SK-N-SH (cell line): ENCODE results near the gene SLC35F1. TPM values are rescaled to one million over a fixed set of nuclear protein-coding genes. Genes with fewer than 3 reads are reported as not detected.

Experiments
- CTCF ChIA-PET: fragments of 300-600, 350-600 bp; formaldehyde crosslinking; extraction: SDS; loops from one replicate; lab custom pipeline; 2021; lab: Yijun Ruan, JAX
- POLR2A ChIA-PET: fragments of 350-600 bp; sonication (Branson Sonifier 250); formaldehyde crosslinking; extraction: SDS; loops from one replicate; lab custom pipeline; 2020; ENCODE audit warnings: antibody characterized with exemption, inconsistent platforms; lab: Yijun Ruan, JAX
- DNase-seq: peaks from one replicate; pipeline ENCODE4 v3.0.0; 2012
- H2AFZ ChIP-seq: fragments of 200-600 bp; sonication (generic); 2 replicates; pipeline ENCODE4 v1.8.1; 2016; ENCODE audit warnings: antibody characterized with exemption, mild to moderate bottlenecking, low read depth
- H3F3A ChIP-seq: fragments of 200-600 bp; sonication (generic); replicated peaks from 2 replicates; pipeline ENCODE3; 2016; ENCODE audit warnings: antibody characterized with exemption, mild to moderate bottlenecking; ENCODE audit not compliant: insufficient read depth
- H3K27ac ChIP-seq, 2 experiments: fragments of 200-500 bp in 1 of 2; fragments of 200-600 bp in 1 of 2; sonication (Bioruptor generic) in 1 of 2; sonication (generic), shearing (Covaris generic) in 1 of 2; 2 replicates each; pipeline versions ENCODE4 v1.5.1 to v1.6.1; 2014 to 2016; ENCODE audit warnings: low read depth in 2 of 2, inconsistent platforms in 1 of 2, low read length in 1 of 2, mild to moderate bottlenecking in 1 of 2, mixed read lengths in 1 of 2
- H3K27me3 ChIP-seq: fragments of 200-600 bp; sonication (generic), shearing (Covaris generic); 2 replicates; pipeline ENCODE4 v1.6.1; 2016; ENCODE audit warnings: mixed run types; ENCODE audit not compliant: insufficient read depth
- H3K36me3 ChIP-seq, 2 experiments: fragments of 200-500 bp in 1 of 2; fragments of 200-600 bp in 1 of 2; sonication (Bioruptor generic) in 1 of 2; sonication (generic) in 1 of 2; replicated peaks in 1 of 2; 2 replicates each; pipeline versions ENCODE3 to v1.5.1; 2014 to 2016; ENCODE audit warnings: low read length in 1 of 2, mild to moderate bottlenecking in 1 of 2; ENCODE audit not compliant: insufficient read depth in 2 of 2, control insufficient read depth in 1 of 2
- H3K4me1 ChIP-seq, 2 experiments: fragments of 200-500 bp in 1 of 2; fragments of 200-600 bp in 1 of 2; sonication (Bioruptor generic) in 1 of 2; sonication (generic), shearing (Covaris generic) in 1 of 2; 2 replicates each; pipeline versions ENCODE4 v1.5.1 to v1.6.1; 2014 to 2016; ENCODE audit warnings: low read depth in 1 of 2, low read length in 1 of 2, mixed run types in 1 of 2; ENCODE audit not compliant: insufficient read depth in 2 of 2, control insufficient read depth in 1 of 2
- H3K4me2 ChIP-seq: fragments of 200-600 bp; sonication (generic), shearing (Covaris generic); 2 replicates; pipeline ENCODE4 v1.6.1; 2017; ENCODE audit warnings: mixed run types
- H3K4me3 ChIP-seq, 2 experiments: fragments of 200-500 bp in 1 of 2; fragments of 200-600 bp in 1 of 2; sonication (Bioruptor generic) in 1 of 2; sonication (generic), shearing (Covaris generic) in 1 of 2; 2 replicates each; pipeline versions ENCODE4 v1.5.1 to v1.8.1; 2014 to 2016; ENCODE audit warnings: low read depth in 2 of 2, inconsistent platforms in 1 of 2, low read length in 1 of 2, mild to moderate bottlenecking in 1 of 2, mixed read lengths in 1 of 2, moderate library complexity in 1 of 2
- H3K79me2 ChIP-seq: fragments of 200-600 bp; sonication (generic); 2 replicates; pipeline ENCODE4 v1.8.1; 2017; ENCODE audit warnings: mild to moderate bottlenecking; ENCODE audit not compliant: insufficient read depth
- H3K9ac ChIP-seq: fragments of 200-600 bp; sonication (generic); 2 replicates; pipeline ENCODE4 v1.6.1; 2017; ENCODE audit warnings: mixed run types
- H3K9me2 ChIP-seq: fragments of 200-600 bp; sonication (generic); 2 replicates; pipeline ENCODE4 v1.6.1; 2017; ENCODE audit warnings: mixed run types
- H3K9me3 ChIP-seq: fragments of 200-600 bp; sonication (generic); 2 replicates; pipeline ENCODE4 v1.6.1; 2017; ENCODE audit warnings: mixed run types, mild to moderate bottlenecking, moderate library complexity
- H4K20me1 ChIP-seq: fragments of 200-600 bp; sonication (generic); 2 replicates; pipeline ENCODE4 v1.6.1; 2017; ENCODE audit warnings: mild to moderate bottlenecking, mixed run types; ENCODE audit not compliant: insufficient read depth
- CHD2 ChIP-seq: fragments of 150-350 bp; IDR thresholded peaks from 2 replicates; pipeline ENCODE4 v1.6.1; 2018; ENCODE audit warnings: low read length; ENCODE audit not compliant: partially characterized antibody
- ELF1 ChIP-seq: IDR thresholded peaks from 2 replicates; pipeline ENCODE4 v1.4.0; 2012
- EP300 ChIP-seq, 2 experiments: IDR thresholded peaks; 2 replicates each; pipeline versions ENCODE4 v1.4.0 to v1.6.1; 2012; ENCODE audit warnings: borderline replicate concordance in 1 of 2, low read depth in 1 of 2, low read length in 1 of 2
- EZH2phosphoT487 ChIP-seq: fragments of 200-600 bp; sonication (generic); IDR thresholded peaks from 2 replicates; pipeline ENCODE4 v1.6.1; 2017; ENCODE audit warnings: low read depth, mixed run types, mild to moderate bottlenecking, antibody characterized with exemption, moderate library complexity, borderline replicate concordance
- FOSL2 ChIP-seq: IDR thresholded peaks from 2 replicates; pipeline ENCODE4 v1.4.0; 2012; ENCODE audit warnings: low read depth, mild to moderate bottlenecking, moderate library complexity, borderline replicate concordance
- FOXM1 ChIP-seq: IDR thresholded peaks from 2 replicates; pipeline ENCODE4 v1.4.0; 2012; ENCODE audit warnings: low read depth, mild to moderate bottlenecking
- GABPA ChIP-seq: IDR thresholded peaks from 2 replicates; pipeline ENCODE4 v1.4.0; 2012; ENCODE audit warnings: low read depth, mild to moderate bottlenecking
- MXI1 ChIP-seq: IDR thresholded peaks from 2 replicates; pipeline ENCODE4 v1.6.1; 2012; ENCODE audit warnings: mild to moderate bottlenecking, low read depth, low read length, improper control_type of control experiment
- NFIC ChIP-seq: IDR thresholded peaks from 2 replicates; pipeline ENCODE4 v1.4.0; 2012; ENCODE audit warnings: borderline replicate concordance
- NRF1 ChIP-seq: IDR thresholded peaks from 2 replicates; pipeline ENCODE4 v1.6.1; 2012; ENCODE audit warnings: low read depth, mild to moderate bottlenecking, low read length
- SIN3A ChIP-seq: IDR thresholded peaks from 2 replicates; pipeline ENCODE4 v1.6.1; 2012; ENCODE audit warnings: low read depth, mild to moderate bottlenecking, low read length, moderate library complexity, borderline replicate concordance
- SMC3 ChIP-seq: IDR thresholded peaks from 2 replicates; pipeline ENCODE4 v1.6.1; 2012; ENCODE audit warnings: low read depth, low read length, improper control_type of control experiment
- TEAD4 ChIP-seq: IDR thresholded peaks from 2 replicates; pipeline ENCODE4 v1.4.0; 2012; ENCODE audit warnings: mild to moderate bottlenecking, borderline replicate concordance; ENCODE audit not compliant: insufficient read depth
- USF1 ChIP-seq: IDR thresholded peaks from 2 replicates; pipeline ENCODE4 v1.4.0; 2012; ENCODE audit warnings: low read depth, borderline replicate concordance
- WGBS: methylation state at CpG from one replicate; pipeline ENCODE4 v1.1.6; 2017; ENCODE audit warnings: low lambda C conversion rate; 5-methylcytosine and 5-hydroxymethylcytosine counted together
- polyA plus RNA-seq, 3 experiments: library from polyadenylated mRNA; depleted of rRNA; stranded (reverse); fragments of >200 nt; gene quantifications; 2 replicates each; pipeline ENCODE4 v1.2.3, GENCODE V29; 2012
- TF ChIP-seq, protein P1 (sequence below): IDR thresholded peaks from 2 replicates; pipeline ENCODE4; 2012
- TF ChIP-seq, protein P2 (sequence below): IDR thresholded peaks from 2 replicates; pipeline ENCODE4 v1.4.0; 2012; ENCODE audit warnings: low read depth, borderline replicate concordance
- TF ChIP-seq, protein P3 (sequence below): IDR thresholded peaks from 2 replicates; pipeline ENCODE4 v1.6.1; 2012; ENCODE audit warnings: mild to moderate bottlenecking, low read depth, low read length, moderate library complexity

Gene SLC35F1
- polyA plus RNA-seq, 1 of the 3 experiments (the other 2 are of a cell fraction) = under 0.01 TPM

GRCh38 chr6:118218156-118218555 is 311.1 kb downstream of the SLC35F1 start:
- TF ChIP-seq FOSL2 (no peak), EP300 (IDR thresholded peaks at IDR 0.05; ENCODE audit: borderline replicate concordance in 1 of 2, low read depth in 1 of 2, low read length in 1 of 2) (no peak), ELF1 (no peak), TEAD4 (no peak), EZH2phosphoT487 (no peak), CHD2 (no peak), FOXM1 (no peak), NRF1 (no peak), MXI1 (no peak), SMC3 (no peak), SIN3A (no peak)
- TF ChIP-seq, protein P1, sequence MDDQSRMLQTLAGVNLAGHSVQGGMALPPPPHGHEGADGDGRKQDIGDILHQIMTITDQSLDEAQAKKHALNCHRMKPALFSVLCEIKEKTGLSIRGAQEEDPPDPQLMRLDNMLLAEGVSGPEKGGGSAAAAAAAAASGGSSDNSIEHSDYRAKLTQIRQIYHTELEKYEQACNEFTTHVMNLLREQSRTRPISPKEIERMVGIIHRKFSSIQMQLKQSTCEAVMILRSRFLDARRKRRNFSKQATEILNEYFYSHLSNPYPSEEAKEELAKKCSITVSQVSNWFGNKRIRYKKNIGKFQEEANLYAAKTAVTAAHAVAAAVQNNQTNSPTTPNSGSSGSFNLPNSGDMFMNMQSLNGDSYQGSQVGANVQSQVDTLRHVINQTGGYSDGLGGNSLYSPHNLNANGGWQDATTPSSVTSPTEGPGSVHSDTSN = no peak
- TF ChIP-seq, protein P2, sequence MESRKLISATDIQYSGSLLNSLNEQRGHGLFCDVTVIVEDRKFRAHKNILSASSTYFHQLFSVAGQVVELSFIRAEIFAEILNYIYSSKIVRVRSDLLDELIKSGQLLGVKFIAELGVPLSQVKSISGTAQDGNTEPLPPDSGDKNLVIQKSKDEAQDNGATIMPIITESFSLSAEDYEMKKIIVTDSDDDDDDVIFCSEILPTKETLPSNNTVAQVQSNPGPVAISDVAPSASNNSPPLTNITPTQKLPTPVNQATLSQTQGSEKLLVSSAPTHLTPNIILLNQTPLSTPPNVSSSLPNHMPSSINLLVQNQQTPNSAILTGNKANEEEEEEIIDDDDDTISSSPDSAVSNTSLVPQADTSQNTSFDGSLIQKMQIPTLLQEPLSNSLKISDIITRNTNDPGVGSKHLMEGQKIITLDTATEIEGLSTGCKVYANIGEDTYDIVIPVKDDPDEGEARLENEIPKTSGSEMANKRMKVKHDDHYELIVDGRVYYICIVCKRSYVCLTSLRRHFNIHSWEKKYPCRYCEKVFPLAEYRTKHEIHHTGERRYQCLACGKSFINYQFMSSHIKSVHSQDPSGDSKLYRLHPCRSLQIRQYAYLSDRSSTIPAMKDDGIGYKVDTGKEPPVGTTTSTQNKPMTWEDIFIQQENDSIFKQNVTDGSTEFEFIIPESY = no peak
- TF ChIP-seq, all 33 proteins: peak for 0
- Histone ChIP-seq H3K79me2 (no peaks in the 10 kb centered on the region), H3K4me3 (no peak overlapping the region), H3K9ac (no peak overlapping the region), H3K4me1 (no peaks in the 10 kb centered on the region), H3K4me2 (no peak overlapping the region), H3K9me3 (no peaks in the 10 kb centered on the region), H3K27me3 (no peaks in the 10 kb centered on the region), H2AFZ (no peak overlapping the region), H3K36me3 (no peaks in the 10 kb centered on the region), H3F3A (no peaks in the 10 kb centered on the region), H4K20me1 (no peaks in the 10 kb centered on the region), H3K27ac (no peak overlapping the region), H3K9me2 (no peaks in the 10 kb centered on the region)
- ChIA-PET CTCF (no interaction called here), POLR2A (no interaction called here)
- DNase-seq = no peak
- WGBS = 7% methylated on average over 2 of the region's 2 CpGs

GRCh38 chr6:118220429-118221128 is 313.5 kb downstream of the SLC35F1 start:
- no peak overlapping the region for H2AFZ ChIP-seq
- no peak for TF ChIP-seq ELF1
- no peak for TF ChIP-seq GABPA
- no peak for TF ChIP-seq SIN3A
- no peak for TF ChIP-seq SMC3
- TF ChIP-seq NRF1 = no peak
- TF ChIP-seq, protein P3, sequence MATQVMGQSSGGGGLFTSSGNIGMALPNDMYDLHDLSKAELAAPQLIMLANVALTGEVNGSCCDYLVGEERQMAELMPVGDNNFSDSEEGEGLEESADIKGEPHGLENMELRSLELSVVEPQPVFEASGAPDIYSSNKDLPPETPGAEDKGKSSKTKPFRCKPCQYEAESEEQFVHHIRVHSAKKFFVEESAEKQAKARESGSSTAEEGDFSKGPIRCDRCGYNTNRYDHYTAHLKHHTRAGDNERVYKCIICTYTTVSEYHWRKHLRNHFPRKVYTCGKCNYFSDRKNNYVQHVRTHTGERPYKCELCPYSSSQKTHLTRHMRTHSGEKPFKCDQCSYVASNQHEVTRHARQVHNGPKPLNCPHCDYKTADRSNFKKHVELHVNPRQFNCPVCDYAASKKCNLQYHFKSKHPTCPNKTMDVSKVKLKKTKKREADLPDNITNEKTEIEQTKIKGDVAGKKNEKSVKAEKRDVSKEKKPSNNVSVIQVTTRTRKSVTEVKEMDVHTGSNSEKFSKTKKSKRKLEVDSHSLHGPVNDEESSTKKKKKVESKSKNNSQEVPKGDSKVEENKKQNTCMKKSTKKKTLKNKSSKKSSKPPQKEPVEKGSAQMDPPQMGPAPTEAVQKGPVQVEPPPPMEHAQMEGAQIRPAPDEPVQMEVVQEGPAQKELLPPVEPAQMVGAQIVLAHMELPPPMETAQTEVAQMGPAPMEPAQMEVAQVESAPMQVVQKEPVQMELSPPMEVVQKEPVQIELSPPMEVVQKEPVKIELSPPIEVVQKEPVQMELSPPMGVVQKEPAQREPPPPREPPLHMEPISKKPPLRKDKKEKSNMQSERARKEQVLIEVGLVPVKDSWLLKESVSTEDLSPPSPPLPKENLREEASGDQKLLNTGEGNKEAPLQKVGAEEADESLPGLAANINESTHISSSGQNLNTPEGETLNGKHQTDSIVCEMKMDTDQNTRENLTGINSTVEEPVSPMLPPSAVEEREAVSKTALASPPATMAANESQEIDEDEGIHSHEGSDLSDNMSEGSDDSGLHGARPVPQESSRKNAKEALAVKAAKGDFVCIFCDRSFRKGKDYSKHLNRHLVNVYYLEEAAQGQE = no peak
- no peak for TF ChIP-seq NFIC
- TF ChIP-seq FOSL2 = no peak
- no peak for TF ChIP-seq USF1
- 28% methylated on average over 2 of the region's 2 CpGs for WGBS

More at GRCh38 chr6:118220429-118221128, 313.5 kb downstream of the SLC35F1 start:
- no peaks in the 10 kb centered on the region for H4K20me1 ChIP-seq
- no peak for DNase-seq
- H3K4me1 ChIP-seq = no peaks in the 10 kb centered on the region
- no peaks in the 10 kb centered on the region for H3K27me3 ChIP-seq
- no peak overlapping the region for H3K9ac ChIP-seq
- H3F3A ChIP-seq = no peaks in the 10 kb centered on the region
- no peaks in the 10 kb centered on the region for H3K79me2 ChIP-seq
- CTCF ChIA-PET = no interaction called here
- H3K4me2 ChIP-seq = no peak overlapping the region
- H3K36me3 ChIP-seq = no peaks in the 10 kb centered on the region
- no peak overlapping the region for H3K27ac ChIP-seq
- H3K9me3 ChIP-seq = no peaks in the 10 kb centered on the region
- POLR2A ChIA-PET = no interaction called here
- H3K9me2 ChIP-seq = no peaks in the 10 kb centered on the region
- no peak overlapping the region for H3K4me3 ChIP-seq
